ENCODE results near the gene WDR70.
"Not testable (repeated sequence)": the region's sequence is repeated elsewhere in the genome, so short reads cannot be mapped to it uniquely, and the experiment has no call there.

The WDR70 gene

GRCh38 chr5:37771731-37772130, 392.6 kb downstream of the WDR70 start:
- no peak for DNase-seq

GRCh38 chr5:37772255-37772654, 393.1 kb downstream of the WDR70 start:
- DNase-seq, result no peak

GRCh38 chr5:37773809-37774208, 394.7 kb downstream of the WDR70 start:
- DNase-seq, result no peak

GRCh38 chr5:37774912-37775483, 395.9 kb downstream of the WDR70 start:
- DNase-seq, result no peak

GRCh38 chr5:37776826-37777225, 397.7 kb downstream of the WDR70 start:
- DNase-seq, result no peak

GRCh38 chr5:37777432-37778130, 398.5 kb downstream of the WDR70 start:
- no peak for DNase-seq

GRCh38 chr5:37781409-37781808, 402.3 kb downstream of the WDR70 start:
- peak; percentile 23 for DNase-seq

GRCh38 chr5:37786416-37786815, 407.3 kb downstream of the WDR70 start:
- DNase-seq, result no peak

GRCh38 chr5:37786862-37787519, 407.9 kb downstream of the WDR70 start:
- no peak for DNase-seq

GRCh38 chr5:37787742-37788141, 408.6 kb downstream of the WDR70 start:
- no peak for DNase-seq

- DNase-seq, result no peak
These were observed 410.9 kb downstream of the WDR70 start for GRCh38 chr5:37789991-37790390.

GRCh38 chr5:37791321-37791720, 412.2 kb downstream of the WDR70 start:
- no peak for DNase-seq

- no peak for DNase-seq
These were observed 414.0 kb downstream of the WDR70 start for GRCh38 chr5:37792975-37793631.

- not testable (repeated sequence) for DNase-seq
These were observed 416.2 kb downstream of the WDR70 start for GRCh38 chr5:37795292-37795691.

- not testable (repeated sequence) for DNase-seq
These were observed 417.3 kb downstream of the WDR70 start for GRCh38 chr5:37796435-37796834.

GRCh38 chr5:37799865-37800421, 420.8 kb downstream of the WDR70 start:
- DNase-seq, result no peak

- DNase-seq, result no peak
These were observed 422.4 kb downstream of the WDR70 start for GRCh38 chr5:37801521-37801920.

All from NCI-H1092 (cell line).